ENCODE measurements around the gene USP17L21. TPM values are rescaled to one million over a fixed set of nuclear protein-coding genes. Genes with fewer than 3 reads are reported as not detected.

The USP17L21 gene
- not detected in 2 replicates for total RNA-seq

GRCh38 chr4:9262572-9262971, at the start of gene USP17L21:
TSS of gene USP17L21 (plus strand) at chr4:9262872. CDS start at chr4:9262872, 0 bp downstream.

GRCh38 chr4:9215105-9215504, 47.6 kb upstream of the USP17L21 start, which contains the start of gene USP17L11:
TSS of gene USP17L11 (plus strand) at chr4:9215405. CDS start at chr4:9215405, 0 bp downstream.

GRCh38 chr4:9219852-9220251, 42.8 kb upstream of the USP17L21 start, which contains the start of gene USP17L12:
TSS of gene USP17L12 (plus strand) at chr4:9220152. CDS start at chr4:9220152, 0 bp downstream.

DNA sequence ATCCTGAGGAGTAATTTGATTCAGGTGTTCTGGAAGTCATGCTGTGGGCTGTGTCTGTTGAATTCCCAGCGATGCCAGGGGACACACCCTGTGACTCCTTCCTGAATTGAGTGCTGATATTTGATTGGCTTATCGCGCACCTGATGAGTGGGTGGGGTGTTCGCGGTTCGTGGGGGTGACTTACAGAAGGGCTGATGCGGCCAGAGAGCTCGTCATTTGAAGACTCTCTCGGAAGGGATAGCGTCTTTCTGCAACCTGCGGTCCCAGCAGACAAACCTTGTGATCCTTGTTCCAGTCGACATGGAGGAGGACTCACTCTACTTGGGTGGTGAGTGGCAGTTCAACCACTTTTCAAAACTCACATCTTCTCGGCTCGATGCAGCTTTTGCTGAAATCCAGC, 38.1 kb upstream of the USP17L21 start, which contains the start of gene USP17L13:
Gene USP17L13, plus strand, starts transcription at position 301 of the 400 bp plus-strand sequence. Its CDS starts 0 bp downstream, at position 301.

DNA sequence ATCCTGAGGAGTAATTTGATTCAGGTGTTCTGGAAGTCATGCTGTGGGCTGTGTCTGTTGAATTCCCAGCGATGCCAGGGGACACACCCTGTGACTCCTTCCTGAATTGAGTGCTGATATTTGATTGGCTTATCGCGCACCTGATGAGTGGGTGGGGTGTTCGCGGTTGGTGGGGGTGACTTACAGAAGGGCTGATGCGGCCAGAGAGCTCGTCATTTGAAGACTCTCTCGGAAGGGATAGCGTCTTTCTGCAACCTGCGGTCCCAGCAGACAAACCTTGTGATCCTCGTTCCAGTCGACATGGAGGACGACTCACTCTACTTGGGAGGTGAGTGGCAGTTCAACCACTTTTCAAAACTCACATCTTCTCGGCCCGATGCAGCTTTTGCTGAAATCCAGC, 28.6 kb upstream of the USP17L21 start, which contains the start of gene USP17L15:
Gene USP17L15, plus strand, starts transcription at position 301 of the 400 bp plus-strand sequence. Its CDS starts 0 bp downstream, at position 301.

GRCh38 chr4:9243579-9243978, 19.1 kb upstream of the USP17L21 start, which contains the start of gene USP17L17:
TSS of gene USP17L17 (plus strand) at chr4:9243879. CDS start at chr4:9243879, 0 bp downstream.

GRCh38 chr4:9247953-9248680, 14.6 kb upstream of the USP17L21 start, which contains the start of gene USP17L18:
TSS of gene USP17L18 (plus strand) at chr4:9248630. CDS start at chr4:9248630, 0 bp downstream.

DNA sequence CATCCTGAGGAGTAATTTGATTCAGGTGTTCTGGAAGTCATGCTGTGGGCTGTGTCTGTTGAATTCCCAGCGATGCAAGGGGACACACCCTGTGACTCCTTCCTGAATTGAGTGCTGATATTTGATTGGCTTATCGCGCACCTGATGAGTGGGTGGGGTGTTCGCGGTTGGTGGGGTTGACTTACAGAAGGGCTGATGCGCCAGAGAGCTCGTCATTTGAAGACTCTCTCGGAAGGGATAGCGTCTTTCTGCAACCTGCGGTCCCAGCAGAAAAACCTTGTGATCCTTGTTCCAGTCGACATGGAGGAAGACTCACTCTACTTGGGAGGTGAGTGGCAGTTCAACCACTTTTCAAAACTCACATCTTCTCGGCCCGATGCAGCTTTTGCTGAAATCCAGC, 9.6 kb upstream of the USP17L21 start, which contains the start of gene USP17L19:
Gene USP17L19, plus strand, starts transcription at position 301 of the 400 bp plus-strand sequence. Its CDS starts 0 bp downstream, at position 301.

DNA sequence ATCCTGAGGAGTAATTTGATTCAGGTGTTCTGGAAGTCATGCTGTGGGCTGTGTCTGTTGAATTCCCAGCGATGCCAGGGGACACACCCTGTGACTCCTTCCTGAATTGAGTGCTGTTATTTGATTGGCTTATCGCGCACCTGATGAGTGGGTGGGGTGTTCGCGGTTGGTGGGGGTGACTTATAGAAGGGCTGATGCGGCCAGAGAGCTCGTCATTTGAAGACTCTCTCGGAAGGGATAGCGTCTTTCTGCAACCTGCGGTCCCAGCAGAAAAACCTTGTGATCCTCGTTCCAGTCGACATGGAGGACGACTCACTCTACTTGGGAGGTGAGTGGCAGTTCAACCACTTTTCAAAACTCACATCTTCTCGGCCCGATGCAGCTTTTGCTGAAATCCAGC, 4.8 kb upstream of the USP17L21 start, which contains the start of gene USP17L20:
Gene USP17L20, plus strand, starts transcription at position 301 of the 400 bp plus-strand sequence. Its CDS starts 0 bp downstream, at position 301.

GRCh38 chr4:9267319-9267718, 4.6 kb downstream of the USP17L21 start, which contains the start of gene USP17L22:
TSS of gene USP17L22 (plus strand) at chr4:9267619. CDS start at chr4:9267619, 0 bp downstream.

Other genes with a start within 250 kb of the USP17L21 start
- not detected in 2 replicates for gene FAM90A26, start 92.5 kb upstream of the USP17L21 start, total RNA-seq
- not detected in 2 replicates for gene USP17L10, start 52.2 kb upstream of the USP17L21 start, total RNA-seq
- not detected in 2 replicates for gene USP17L11, start 47.5 kb upstream of the USP17L21 start, total RNA-seq
- not detected in 2 replicates for gene USP17L12, start 42.7 kb upstream of the USP17L21 start, total RNA-seq
- gene USP17L13, start 38.0 kb upstream of the USP17L21 start, total RNA-seq: not detected in 2 replicates
- not detected in 2 replicates for gene USP17L15, start 28.5 kb upstream of the USP17L21 start, total RNA-seq
- not detected in 2 replicates for gene USP17L17, start 19.0 kb upstream of the USP17L21 start, total RNA-seq
- not detected in 2 replicates for gene USP17L18, start 14.2 kb upstream of the USP17L21 start, total RNA-seq
- not detected in 2 replicates for gene USP17L19, start 9.5 kb upstream of the USP17L21 start, total RNA-seq
- gene USP17L20, start 4.7 kb upstream of the USP17L21 start, total RNA-seq: not detected in 2 replicates
- not detected in 2 replicates for gene USP17L22, start 4.7 kb downstream of the USP17L21 start, total RNA-seq
- gene USP17L24, start 62.3 kb downstream of the USP17L21 start, total RNA-seq: not detected in 2 replicates
- gene USP17L25, start 67.0 kb downstream of the USP17L21 start, total RNA-seq: not detected in 2 replicates
- not detected in 2 replicates for gene USP17L26, start 71.8 kb downstream of the USP17L21 start, total RNA-seq
- gene USP17L5, start 76.5 kb downstream of the USP17L21 start, total RNA-seq: not detected in 2 replicates
- gene USP17L27, start 81.3 kb downstream of the USP17L21 start, total RNA-seq: not detected in 2 replicates
- not detected in 2 replicates for gene USP17L28, start 86.0 kb downstream of the USP17L21 start, total RNA-seq
- gene USP17L29, start 90.8 kb downstream of the USP17L21 start, total RNA-seq: not detected in 2 replicates
- gene USP17L30, start 100.3 kb downstream of the USP17L21 start, total RNA-seq: not detected in 2 replicates
- gene DEFB131A, start 181.5 kb downstream of the USP17L21 start, total RNA-seq: not detected in 2 replicates

All from placental pericyte (primary cell).